Measurements from ENCODE around the gene SRCIN1.
"Not testable (repeated sequence)": the region's sequence is repeated elsewhere in the genome, so short reads cannot be mapped to it uniquely, and the experiment has no call there.

Gene SRCIN1

DNA sequence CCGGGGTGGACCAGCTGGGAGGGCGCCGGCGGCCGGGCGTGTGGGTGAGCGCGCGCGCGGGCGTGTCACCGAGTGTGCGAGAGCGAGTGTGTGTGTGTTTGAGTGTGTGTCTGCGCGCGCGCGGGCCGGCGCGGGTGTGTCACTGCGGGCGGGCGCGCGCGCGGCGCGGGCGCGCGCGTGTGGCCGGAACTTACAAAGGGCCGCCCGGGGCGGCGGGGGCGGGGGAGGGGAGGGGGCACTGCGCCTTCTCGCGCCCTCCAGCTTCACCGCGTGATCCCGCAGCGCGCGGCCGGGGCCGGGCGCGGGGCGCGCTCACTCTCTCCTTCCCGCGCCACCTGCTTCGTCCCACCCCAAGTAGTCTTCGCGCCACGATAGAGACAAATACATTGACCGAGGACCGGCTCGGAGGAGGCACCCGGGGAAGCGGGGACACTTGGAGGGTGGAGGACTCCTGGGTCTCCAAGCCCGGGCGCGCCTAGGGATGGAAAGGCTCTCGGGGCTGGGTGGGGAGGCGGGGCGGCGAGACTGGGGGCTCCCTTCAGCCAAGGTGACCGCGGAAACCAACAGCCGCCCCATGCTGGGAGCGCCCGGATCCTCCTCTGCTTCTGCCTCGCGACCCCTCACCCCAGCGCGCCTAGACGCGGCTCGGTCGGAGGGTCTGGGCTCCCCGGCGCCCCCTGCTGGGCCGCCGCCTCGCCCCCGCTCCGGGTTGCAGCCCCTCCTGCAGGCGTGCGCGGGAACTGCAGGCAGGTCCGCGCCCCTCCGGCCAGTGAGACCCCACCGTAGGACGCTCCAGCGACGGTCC, at the start of gene SRCIN1:
SRCIN1 (minus strand) TSS at position 112 of the 805 bp plus-strand sequence. CDS start 247 bp downstream, outside the sequence.
- H3K27ac ChIP-seq (ENCODE audit: low read depth, low read length), result peak within 1 kb of the TSS; percentile 15; the same call in 1 of the 2 replicates
- H3K4me1 ChIP-seq (ENCODE audit: control insufficient read depth, insufficient read depth, low read length), result peaks cover 59% of the 10 kb centered on the region
- peak within 1 kb of the TSS; percentile 71 for H3K4me3 ChIP-seq (ENCODE audit: low read depth, low read length)
- no peaks in the 10 kb centered on the region for H3K9me3 ChIP-seq (ENCODE audit: control insufficient read depth, insufficient read depth, low read depth, low read length)
- no peaks in the 10 kb centered on the region for H3K36me3 ChIP-seq (ENCODE audit: control insufficient read depth, insufficient read depth, low read length)
- peaks cover 49% of the 10 kb centered on the region for H3K27me3 ChIP-seq (ENCODE audit: control insufficient read depth, insufficient read depth, low read length)
- H3K9ac ChIP-seq (ENCODE audit: low read length), result peak within 1 kb of the TSS; percentile 75

DNA sequence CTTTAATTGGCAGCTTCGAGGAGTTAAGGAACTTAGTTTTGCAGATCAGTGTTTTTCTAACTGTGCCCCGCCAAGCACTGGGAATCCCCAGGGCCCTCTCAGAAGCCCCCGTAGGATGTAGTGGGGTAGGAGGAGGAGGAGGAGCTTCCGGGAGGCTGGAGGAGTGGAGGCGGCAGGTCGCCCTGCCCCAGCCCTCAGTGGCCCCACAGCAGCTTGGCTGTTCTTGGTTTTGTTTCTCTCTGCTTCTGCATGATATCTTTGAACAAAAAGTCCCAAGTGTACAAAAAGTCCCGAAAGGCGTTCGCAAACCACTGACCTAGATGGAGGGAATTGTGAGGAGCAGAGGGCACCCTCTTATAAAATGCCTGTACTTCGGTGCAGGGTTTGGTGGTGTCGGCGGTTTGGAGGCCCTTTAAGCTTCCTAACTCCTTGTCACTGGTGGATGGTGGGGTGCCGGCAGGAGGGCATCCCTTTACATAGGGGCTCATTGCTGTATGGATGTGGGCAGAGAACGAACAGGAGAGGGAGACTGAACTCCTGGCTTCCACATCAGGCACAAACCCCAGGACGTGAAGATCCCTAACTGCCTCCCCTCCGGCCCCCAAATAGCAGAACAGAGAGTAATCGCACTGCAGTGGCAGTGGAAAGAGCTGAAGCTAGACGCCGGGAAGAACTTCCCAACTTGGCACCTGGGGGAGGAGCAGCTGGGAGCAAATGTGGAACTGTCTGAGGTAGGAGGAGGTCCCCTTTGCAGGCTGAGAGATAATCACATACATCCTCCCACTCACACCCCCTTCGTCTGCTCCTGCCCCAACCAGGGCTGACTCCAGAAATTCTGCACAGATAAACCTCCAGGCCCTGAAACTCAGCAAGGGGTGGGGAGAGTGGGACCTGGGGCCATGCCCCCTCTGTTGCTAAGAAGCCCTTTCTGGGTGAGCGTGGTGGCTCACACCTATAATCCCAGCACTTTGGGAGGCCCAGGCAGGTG, 49.0 kb upstream of the SRCIN1 start:
- no peak overlapping the region for H3K4me3 ChIP-seq (ENCODE audit: low read depth, low read length)
- H3K9ac ChIP-seq (ENCODE audit: low read length), result no peak overlapping the region
- H3K4me1 ChIP-seq (ENCODE audit: control insufficient read depth, insufficient read depth, low read length), result peaks cover 26% of the 10 kb centered on the region; the same call in 1 of the 2 replicates

DNA sequence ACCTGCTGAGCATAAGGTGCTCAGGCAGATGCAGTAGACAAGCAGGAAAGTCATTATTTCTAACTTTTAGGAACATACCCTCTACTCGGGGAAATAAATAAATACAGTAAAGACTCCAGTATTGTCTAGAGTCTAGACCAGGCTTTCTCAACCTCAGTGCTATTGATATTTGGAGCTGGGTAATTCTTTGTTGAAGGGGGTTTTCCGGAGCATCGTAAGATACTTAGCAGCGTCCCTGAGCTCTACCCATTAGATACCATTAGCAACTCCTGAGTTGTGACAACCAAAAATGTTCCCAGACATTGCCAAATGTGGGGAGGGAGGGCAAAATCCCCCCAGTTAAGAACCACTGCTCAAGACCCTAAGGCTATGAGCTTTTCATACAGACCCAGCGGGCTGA, 47.9 kb upstream of the SRCIN1 start:
- Histone ChIP-seq H3K9me3 (ENCODE audit: control insufficient read depth, insufficient read depth, low read depth, low read length) (no peaks in the 10 kb centered on the region), H3K27ac (ENCODE audit: low read depth, low read length) (no peak overlapping the region), H3K36me3 (ENCODE audit: control insufficient read depth, insufficient read depth, low read length) (no peaks in the 10 kb centered on the region), H3K4me1 (ENCODE audit: control insufficient read depth, insufficient read depth, low read length) (peaks cover 24% of the 10 kb centered on the region; the same call in 1 of the 2 replicates), H3K9ac (ENCODE audit: low read length) (no peak overlapping the region), H3K4me3 (ENCODE audit: low read depth, low read length) (no peak overlapping the region), H3K27me3 (ENCODE audit: control insufficient read depth, insufficient read depth, low read length) (0 out of 2 replicates have a peak, but pooled peaks cover 2% of the 10 kb centered on the region)

More for the DNA sequence above, 49.0 kb upstream of the SRCIN1 start:
- Histone ChIP-seq H3K27me3 (ENCODE audit: control insufficient read depth, insufficient read depth, low read length) (0 out of 2 replicates have a peak, but pooled peaks cover 2% of the 10 kb centered on the region), H3K9me3 (ENCODE audit: control insufficient read depth, insufficient read depth, low read depth, low read length) (no peaks in the 10 kb centered on the region), H3K27ac (ENCODE audit: low read depth, low read length) (no peak overlapping the region), H3K36me3 (ENCODE audit: control insufficient read depth, insufficient read depth, low read length) (no peaks in the 10 kb centered on the region)

DNA sequence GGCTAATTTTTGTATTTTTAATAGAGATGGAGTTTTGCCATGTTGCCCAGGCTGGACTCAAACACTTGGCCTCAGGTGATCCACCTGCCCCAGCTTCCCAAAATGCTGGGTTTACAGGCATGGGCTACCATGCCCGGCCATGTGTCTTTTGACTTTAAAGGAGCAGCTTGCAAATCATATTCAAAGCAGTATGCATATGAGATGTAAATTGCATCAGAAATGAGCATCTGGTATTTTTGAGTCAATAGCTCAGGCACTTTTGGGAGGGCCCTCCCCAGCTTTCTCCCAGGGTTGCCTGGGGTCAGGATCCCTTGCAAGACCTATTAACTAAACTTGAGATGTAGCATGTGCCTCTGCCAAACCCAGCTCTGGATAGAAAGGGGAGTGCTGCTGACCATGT, 47.5 kb upstream of the SRCIN1 start:
- no peaks in the 10 kb centered on the region for H3K36me3 ChIP-seq (ENCODE audit: control insufficient read depth, insufficient read depth, low read length)
- H3K27me3 ChIP-seq (ENCODE audit: control insufficient read depth, insufficient read depth, low read length), result 0 out of 2 replicates have a peak, but pooled peaks cover 1% of the 10 kb centered on the region
- H3K4me1 ChIP-seq (ENCODE audit: control insufficient read depth, insufficient read depth, low read length), result peaks cover 21% of the 10 kb centered on the region; the same call in 1 of the 2 replicates
- no peak overlapping the region for H3K9ac ChIP-seq (ENCODE audit: low read length)
- no peak overlapping the region for H3K4me3 ChIP-seq (ENCODE audit: low read depth, low read length)
- no peak overlapping the region for H3K27ac ChIP-seq (ENCODE audit: low read depth, low read length)
- no peaks in the 10 kb centered on the region for H3K9me3 ChIP-seq (ENCODE audit: control insufficient read depth, insufficient read depth, low read depth, low read length)

DNA sequence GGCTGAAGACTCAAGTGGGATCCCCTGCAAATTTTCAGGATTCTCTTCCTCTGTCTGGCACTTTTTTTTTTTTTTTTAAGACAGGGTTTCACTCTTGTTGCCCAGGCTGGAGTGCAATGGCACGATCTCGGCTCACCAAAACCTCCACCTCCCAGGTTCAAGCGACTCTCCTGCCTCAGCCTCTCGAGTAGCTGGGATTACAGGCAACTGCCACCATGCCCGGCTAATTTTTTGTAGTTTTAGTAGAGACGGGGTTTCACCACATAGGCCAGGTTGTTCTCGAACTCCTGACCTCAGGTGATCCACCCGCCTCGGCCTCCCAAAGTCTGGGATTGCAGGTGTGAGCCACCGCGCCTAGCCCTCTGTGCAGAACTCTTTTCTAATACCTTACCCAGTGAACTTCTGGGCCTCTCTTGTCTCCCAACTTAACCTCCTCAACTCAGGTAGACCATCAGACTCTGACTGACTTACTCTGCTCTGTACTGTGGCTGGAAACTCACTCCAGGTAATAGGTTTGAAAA, 45.0 kb upstream of the SRCIN1 start:
- H3K27ac ChIP-seq (ENCODE audit: low read depth, low read length); H3K9me3 ChIP-seq (ENCODE audit: control insufficient read depth, insufficient read depth, low read depth, low read length); H3K4me3 ChIP-seq (ENCODE audit: low read depth, low read length); H3K27me3 ChIP-seq (ENCODE audit: control insufficient read depth, insufficient read depth, low read length); H3K36me3 ChIP-seq (ENCODE audit: control insufficient read depth, insufficient read depth, low read length); H3K9ac ChIP-seq (ENCODE audit: low read length): not testable (repeated sequence)
- H3K4me1 ChIP-seq (ENCODE audit: control insufficient read depth, insufficient read depth, low read length), result peaks cover 12% of the 10 kb centered on the region; the same call in 1 of the 2 replicates

DNA sequence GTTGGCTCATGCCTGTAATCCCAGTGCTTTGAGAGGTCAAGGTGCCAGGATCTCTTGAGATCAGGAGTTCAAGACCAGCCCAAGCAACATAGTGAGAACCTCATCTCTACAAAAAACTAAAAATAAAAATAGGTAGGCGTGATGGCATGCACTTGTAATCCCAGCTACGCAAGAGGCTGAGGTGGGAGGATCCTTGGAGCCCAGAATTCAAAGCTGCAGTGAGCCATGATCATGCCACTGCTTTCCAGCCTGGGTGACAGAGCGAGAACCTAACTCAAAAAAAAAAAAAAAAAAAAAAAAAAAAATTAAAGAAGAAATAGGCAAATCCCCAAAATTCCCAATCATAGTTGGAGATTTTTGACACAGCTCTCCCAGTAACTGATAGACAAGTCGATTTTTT, 32.2 kb upstream of the SRCIN1 start:
- Histone ChIP-seq H3K9me3 (ENCODE audit: control insufficient read depth, insufficient read depth, low read depth, low read length) (no peaks in the 10 kb centered on the region), H3K4me1 (ENCODE audit: control insufficient read depth, insufficient read depth, low read length) (peaks cover 9% of the 10 kb centered on the region; the same call in 1 of the 2 replicates)

DNA sequence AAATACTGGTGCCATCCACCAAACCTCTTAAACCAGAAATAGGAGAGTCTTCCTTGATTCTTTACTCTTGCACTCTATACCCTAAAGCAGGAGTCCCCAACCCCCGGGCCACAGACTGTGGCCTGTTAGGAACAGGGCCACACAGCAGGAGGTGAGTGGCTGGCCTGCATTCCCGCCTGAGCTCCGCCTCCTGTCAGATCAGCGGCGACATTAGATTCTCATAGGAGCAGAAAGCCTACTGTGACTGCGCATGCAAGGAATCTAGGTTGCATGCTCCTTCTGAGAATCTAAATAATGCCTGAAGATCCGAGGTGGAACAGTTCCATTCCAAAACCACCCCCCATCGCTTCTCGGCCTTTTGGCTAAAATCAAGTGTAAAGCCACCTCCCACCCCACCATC, 30.3 kb upstream of the SRCIN1 start:
- Histone ChIP-seq H3K4me1 (ENCODE audit: control insufficient read depth, insufficient read depth, low read length) (peaks cover 9% of the 10 kb centered on the region; the same call in 1 of the 2 replicates), H3K27ac (ENCODE audit: low read depth, low read length) (no peak overlapping the region), H3K9me3 (ENCODE audit: control insufficient read depth, insufficient read depth, low read depth, low read length) (no peaks in the 10 kb centered on the region), H3K36me3 (ENCODE audit: control insufficient read depth, insufficient read depth, low read length) (no peaks in the 10 kb centered on the region), H3K27me3 (ENCODE audit: control insufficient read depth, insufficient read depth, low read length) (no peaks in the 10 kb centered on the region), H3K4me3 (ENCODE audit: low read depth, low read length) (no peak overlapping the region), H3K9ac (ENCODE audit: low read length) (no peak overlapping the region)

More for the DNA sequence above, 32.2 kb upstream of the SRCIN1 start:
- no peak overlapping the region for H3K9ac ChIP-seq (ENCODE audit: low read length)
- H3K36me3 ChIP-seq (ENCODE audit: control insufficient read depth, insufficient read depth, low read length), result no peaks in the 10 kb centered on the region
- H3K4me3 ChIP-seq (ENCODE audit: low read depth, low read length), result no peak overlapping the region
- H3K27ac ChIP-seq (ENCODE audit: low read depth, low read length), result no peak overlapping the region
- no peaks in the 10 kb centered on the region for H3K27me3 ChIP-seq (ENCODE audit: control insufficient read depth, insufficient read depth, low read length)

- Histone ChIP-seq H3K27ac (ENCODE audit: low read depth, low read length) (no peak overlapping the region), H3K9me3 (ENCODE audit: control insufficient read depth, insufficient read depth, low read depth, low read length) (0 out of 2 replicates have a peak, but pooled peaks cover 4% of the 10 kb centered on the region), H3K4me1 (ENCODE audit: control insufficient read depth, insufficient read depth, low read length) (peaks cover 9% of the 10 kb centered on the region; the same call in 1 of the 2 replicates), H3K27me3 (ENCODE audit: control insufficient read depth, insufficient read depth, low read length) (no peaks in the 10 kb centered on the region), H3K4me3 (ENCODE audit: low read depth, low read length) (no peak overlapping the region), H3K36me3 (ENCODE audit: control insufficient read depth, insufficient read depth, low read length) (no peaks in the 10 kb centered on the region), H3K9ac (ENCODE audit: low read length) (no peak overlapping the region)
These were observed 26.6 kb upstream of the SRCIN1 start for GRCh38 chr17:38632334-38632733.

DNA sequence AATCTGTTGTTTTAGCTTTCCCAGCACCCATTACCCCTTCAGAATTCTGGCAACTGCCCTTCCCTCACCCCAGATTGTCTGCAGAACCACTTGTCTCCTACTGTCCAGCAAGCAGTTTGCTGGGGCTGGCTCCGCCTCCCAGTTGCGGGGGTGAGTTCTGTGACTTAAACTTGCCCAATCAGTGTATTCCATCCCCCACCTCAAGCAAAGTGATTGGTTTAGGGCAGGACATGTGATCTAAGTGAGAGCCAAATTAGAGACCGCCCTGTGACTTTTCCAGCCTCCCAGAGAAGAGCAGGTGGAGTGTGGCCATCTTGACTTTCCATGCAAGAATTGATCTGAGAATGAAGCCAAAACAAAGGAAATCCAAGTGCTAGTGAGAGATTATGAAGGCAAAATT, 22.7 kb upstream of the SRCIN1 start:
- Histone ChIP-seq H3K27me3 (ENCODE audit: control insufficient read depth, insufficient read depth, low read length) (no peaks in the 10 kb centered on the region), H3K9ac (ENCODE audit: low read length) (no peak overlapping the region), H3K36me3 (ENCODE audit: control insufficient read depth, insufficient read depth, low read length) (no peaks in the 10 kb centered on the region), H3K27ac (ENCODE audit: low read depth, low read length) (no peak overlapping the region), H3K9me3 (ENCODE audit: control insufficient read depth, insufficient read depth, low read depth, low read length) (0 out of 2 replicates have a peak, but pooled peaks cover 4% of the 10 kb centered on the region), H3K4me3 (ENCODE audit: low read depth, low read length) (no peak overlapping the region), H3K4me1 (ENCODE audit: control insufficient read depth, insufficient read depth, low read length) (no peaks in the 10 kb centered on the region)

DNA sequence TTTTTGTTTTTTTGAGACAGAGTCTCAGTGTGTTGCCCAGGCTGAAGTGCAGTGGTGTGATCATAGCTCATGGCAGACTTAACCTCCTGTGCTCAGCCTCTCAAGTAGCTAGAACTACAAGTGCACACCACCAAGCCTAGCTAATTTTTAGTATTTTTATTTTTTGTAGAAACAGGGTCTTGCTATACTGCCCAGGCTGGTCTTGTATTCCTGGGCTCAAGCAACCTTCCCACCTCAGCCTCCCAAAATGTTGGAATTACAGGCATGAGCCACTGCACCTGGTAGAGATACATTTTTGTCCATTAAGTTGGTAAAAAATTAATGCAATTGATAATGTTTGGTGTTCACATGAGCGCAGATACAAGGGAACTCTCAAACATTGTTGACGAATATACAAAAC, 22.2 kb upstream of the SRCIN1 start:
- Histone ChIP-seq H3K4me1 (ENCODE audit: control insufficient read depth, insufficient read depth, low read length) (no peaks in the 10 kb centered on the region), H3K27me3 (ENCODE audit: control insufficient read depth, insufficient read depth, low read length) (no peaks in the 10 kb centered on the region), H3K36me3 (ENCODE audit: control insufficient read depth, insufficient read depth, low read length) (no peaks in the 10 kb centered on the region), H3K27ac (ENCODE audit: low read depth, low read length) (no peak overlapping the region), H3K4me3 (ENCODE audit: low read depth, low read length) (no peak overlapping the region), H3K9ac (ENCODE audit: low read length) (no peak overlapping the region), H3K9me3 (ENCODE audit: control insufficient read depth, insufficient read depth, low read depth, low read length) (0 out of 2 replicates have a peak, but pooled peaks cover 4% of the 10 kb centered on the region)
